HepG2 (cell line): Measurements from ENCODE around the gene FOXA3. TPM values are rescaled to one million over a fixed set of nuclear protein-coding genes. Genes with fewer than 3 reads are reported as not detected.

ENCODE experiments used
- ATAC-seq: fragments of 200-7000 bp; cut with Tn5 transposase; 3 replicates; pipeline ENCODE4 v1.9.1; 2020; ENCODE audit warnings: mild to moderate bottlenecking, moderate library complexity
- BruUV-seq: library from RNA; stranded (reverse); fragments of 400-500 nt; replicated peaks from 2 replicates; lab custom pipeline; 2021; lab: Mats Ljungman, UMichigan
- CTCF ChIA-PET: fragments of 300-600 bp; formaldehyde crosslinking; extraction: SDS; loops from one replicate; lab custom pipeline; 2021; ENCODE audit warnings: low total read pairs, inconsistent platforms, low intra/inter-chr PET ratio; lab: Yijun Ruan, JAX
- POLR2A ChIA-PET: fragments of 350-600 bp; sonication (Branson Sonifier 250); formaldehyde crosslinking; loops from one replicate; lab custom pipeline; 2020; ENCODE audit warnings: antibody characterized with exemption, inconsistent platforms; lab: Yijun Ruan, JAX
- DNase-seq: peaks from one replicate; pipeline ENCODE4 v3.0.0-alpha.2; 2015; ENCODE audit warnings: low spot score
- FAIRE-seq: peaks from 3 replicates; lab custom pipeline; 2011; peaks lifted over from hg19 to GRCh38; lab: Jason Lieb, UNC
- H2AFZ ChIP-seq: one replicate; pipeline ENCODE4 v1.6.1; 2011; ENCODE audit warnings: low read length, inconsistent platforms
- H3K27ac ChIP-seq: fragments of 300-600 bp; 3 replicates; pipeline ENCODE4 v1.8.0; 2011; ENCODE audit warnings: mixed run types, mild to moderate bottlenecking, mixed read lengths, low read length, inconsistent platforms; ENCODE audit not compliant: insufficient read depth; ENCODE audit errors: extremely low read length
- H3K27me3 ChIP-seq, 2 experiments: fragments of 200-600 bp in 1 of 2; 2 replicates in 1 of 2; 3 replicates in 1 of 2; pipeline versions ENCODE4 v1.6.0 to v1.8.0; 2011; ENCODE audit warnings: low read length in 2 of 2, mild to moderate bottlenecking in 2 of 2, moderate library complexity in 2 of 2, inconsistent platforms in 1 of 2; ENCODE audit not compliant: insufficient read depth in 2 of 2, control insufficient read depth in 1 of 2
- H3K36me3 ChIP-seq, 2 experiments: fragments of 200-600 bp in 1 of 2; replicated peaks in 1 of 2; 2 replicates in 1 of 2; 3 replicates in 1 of 2; pipeline versions ENCODE4 v1.5.1 to v1.8.0; 2011; ENCODE audit warnings: low read length in 2 of 2, inconsistent platforms in 1 of 2; ENCODE audit not compliant: insufficient read depth in 2 of 2, control insufficient read depth in 1 of 2
- H3K4me1 ChIP-seq: 2 replicates; pipeline ENCODE4 v1.5.1; 2012; ENCODE audit warnings: low read length, inconsistent platforms; ENCODE audit not compliant: insufficient read depth
- H3K4me2 ChIP-seq: 2 replicates; pipeline ENCODE4 v1.6.0; 2011; ENCODE audit warnings: low read depth, low read length, inconsistent platforms
- H3K4me3 ChIP-seq, 3 experiments: fragments of 200-600 bp in 1 of 3; sonication (generic), shearing (Covaris generic) in 1 of 3; replicated peaks in 1 of 3; 2 replicates each; pipeline ENCODE4 v1.5.1; 2011 to 2016; ENCODE audit warnings: low read length in 3 of 3, inconsistent platforms in 2 of 3, low read depth in 2 of 3, mild to moderate bottlenecking in 2 of 3, control low read depth in 1 of 3, mixed read lengths in 1 of 3; ENCODE audit not compliant: insufficient read depth in 1 of 3
- H3K79me2 ChIP-seq: one replicate; pipeline ENCODE4 v1.6.1; 2011; ENCODE audit warnings: low read length, inconsistent platforms; ENCODE audit not compliant: insufficient read depth
- H3K9ac ChIP-seq: 2 replicates; pipeline ENCODE4 v1.6.0; 2011; ENCODE audit warnings: mild to moderate bottlenecking, low read depth, low read length, inconsistent platforms; ENCODE audit not compliant: insufficient read depth
- H3K9me3 ChIP-seq: 2 replicates; pipeline ENCODE4 v1.5.1; 2012; ENCODE audit warnings: mild to moderate bottlenecking, low read length
- H4K20me1 ChIP-seq: 2 replicates; pipeline ENCODE4 v1.6.0; 2011; ENCODE audit warnings: inconsistent platforms, mild to moderate bottlenecking, low read length, moderate library complexity; ENCODE audit not compliant: insufficient read depth
- BCLAF1 ChIP-seq: fragments of 450-650 bp; IDR thresholded peaks from 2 replicates; pipeline ENCODE4 v1.6.1; 2017; ENCODE audit warnings: mild to moderate bottlenecking
- FOXA3 ChIP-seq: IDR thresholded peaks from 2 replicates; pipeline ENCODE4 v1.6.1; 2016; ENCODE audit warnings: missing genetic modification reagents, missing compliant biosample characterization
- MAX ChIP-seq: IDR thresholded peaks from 2 replicates; pipeline ENCODE4 v1.6.1; 2012; ENCODE audit warnings: inconsistent platforms
- SOX13 ChIP-seq, 3 experiments: fragments of 450-650 bp in 1 of 3; sonication (generic) in 1 of 3; formaldehyde crosslinking in 1 of 3; IDR thresholded peaks in 2 of 3; conservative IDR thresholded peaks in 1 of 3; 2 replicates each; pipeline versions ENCODE4 v1.5.0 to v1.6.1; 2016 to 2020; ENCODE audit warnings: antibody characterized with exemption in 1 of 3, mild to moderate bottlenecking in 1 of 3, missing compliant biosample characterization in 1 of 3, missing genetic modification reagents in 1 of 3, moderate library complexity in 1 of 3
- SUZ12 ChIP-seq: fragments of 150-350 bp; IDR thresholded peaks from 2 replicates; pipeline ENCODE4 v1.6.1; 2014; ENCODE audit warnings: low read depth, low read length
- ZFP36L1 ChIP-seq: sonication (generic); formaldehyde crosslinking; IDR thresholded peaks from 2 replicates; pipeline ENCODE4 v1.8.0; 2022; ENCODE audit warnings: mild to moderate bottlenecking, missing genetic modification reagents, moderate library complexity
- ZNF383 ChIP-seq: sonication (generic); formaldehyde crosslinking; IDR thresholded peaks from 2 replicates; pipeline ENCODE4 v1.4.0; 2020; ENCODE audit warnings: missing genetic modification reagents, mild to moderate bottlenecking, borderline replicate concordance
- ZNF468 ChIP-seq: sonication (generic); formaldehyde crosslinking; IDR thresholded peaks from 2 replicates; pipeline ENCODE4 v1.8.0; 2022; ENCODE audit warnings: mild to moderate bottlenecking, moderate library complexity, missing genetic modification reagents
- ZNF629 ChIP-seq: sonication (generic); formaldehyde crosslinking; conservative IDR thresholded peaks from 2 replicates; pipeline ENCODE4 v1.5.0; 2020; ENCODE audit warnings: missing genetic modification reagents
- ZNF850 ChIP-seq: sonication (generic); formaldehyde crosslinking; conservative IDR thresholded peaks from 2 replicates; pipeline ENCODE4 v1.9.0; 2021; ENCODE audit warnings: mild to moderate bottlenecking, missing genetic modification reagents
- ZSCAN22 ChIP-seq: sonication (generic); formaldehyde crosslinking; IDR thresholded peaks from 2 replicates; pipeline ENCODE4 v1.4.0; 2020; ENCODE audit warnings: mild to moderate bottlenecking, missing genetic modification reagents
- ZSCAN31 ChIP-seq: sonication (generic); formaldehyde crosslinking; IDR thresholded peaks from 2 replicates; pipeline ENCODE4 v1.5.0; 2020; ENCODE audit warnings: low read depth, mild to moderate bottlenecking, missing genetic modification reagents
- WGBS: methylation state at CpG from one replicate; pipeline ENCODE4 v1.1.6; 2017; ENCODE audit warnings: low lambda C conversion rate; 5-methylcytosine and 5-hydroxymethylcytosine counted together
- in situ Hi-C: cut with HindIII; loops from 2 replicates; pipeline ENCODE4 v1.10.0; 2017; ENCODE audit warnings: low pct_unique_long_range_greater_than_20kb; ENCODE audit not compliant: extremely low pct_ligation_motif_present
- intact Hi-C: fragments of 100-400 bp; cut with micrococcal nuclease; formaldehyde crosslinking; loops from one replicate; pipeline ENCODE4 v1.10.0; 2022; ENCODE audit not compliant: unreplicated experiment
- polyA plus RNA-seq, 8 experiments: library from polyadenylated mRNA; depleted of rRNA in 3 of 8; stranded (reverse) in 7 of 8; unstranded in 1 of 8; fragments of >200 nt; fragmentation: Illumina TruSeq in 4 of 8; extraction: Trizol in 4 of 8; gene quantifications; 2 replicates each; pipeline versions ENCODE4 v1.2.1 to v1.2.3, GENCODE V29; 2011 to 2016; ENCODE audit warnings: low read depth in 4 of 8, missing spikeins in 1 of 8, mixed read lengths in 1 of 8; ENCODE audit not compliant: insufficient read depth in 1 of 8
- total RNA-seq, 5 experiments: library from RNA; depleted of rRNA; stranded (reverse); fragments of >200 nt; fragmentation: Illumina TruSeq; extraction: Trizol; gene quantifications; 2 replicates each; pipeline ENCODE4 v1.2.3, GENCODE V29; 2016; ENCODE audit warnings: low read depth in 1 of 5
- TF ChIP-seq, protein P1 (sequence below): sonication (generic); formaldehyde crosslinking; IDR thresholded peaks from 2 replicates; pipeline ENCODE4 v1.4.0; 2020; ENCODE audit warnings: missing genetic modification reagents, mild to moderate bottlenecking, borderline replicate concordance

FOXA3 gene
- total and polyA plus RNA-seq, 2 of the 13 experiments (the other 11 are each of a cell fraction or from before 2014, with no cell fraction given), result 29.8 to 47.6 TPM

GRCh38 chr19:45882652-45883585 lies 18.8 kb downstream of the FOXA3 start:
- H3K4me1 ChIP-seq, result peaks cover 66% of the 10 kb centered on the region
- peak; percentile 80 for FAIRE-seq
- peak overlapping the region; percentile 58 to 75 (median 58) for H3K4me3 ChIP-seq
- TSS peak; percentile 64 for BruUV-seq
- peak overlapping the region; percentile 87 for H3K27ac ChIP-seq
- H3K36me3 ChIP-seq, result no peaks in the 10 kb centered on the region
- peaks cover 15% of the 10 kb centered on the region for H3K79me2 ChIP-seq
- H3K9me3 ChIP-seq, result no peaks in the 10 kb centered on the region
- intact Hi-C loops (loop anchor here (1.0 kb wide), 2 partner anchors 20 to 66 kb away; partner anchors contain the start of gene SYMPK), in situ Hi-C loops (no loop called here)
- ChIA-PET CTCF (interaction anchor here (0.6 to 5.3 kb wide), 11 partner anchors 9 to 194 kb away, joined by 3 to 263 read pairs (median 4); partner anchors contain the start of genes DMWD, FOXA3, MYPOP and SYMPK), POLR2A (interaction anchor here (0.8 to 10.3 kb wide), 15 partner anchors 12 to 241 kb away, joined by 3 to 388 read pairs (median 5); partner anchors contain the start of genes CCDC61, FOXA3, MYPOP and SIX5)
- no peaks in the 10 kb centered on the region for H3K27me3 ChIP-seq
- no peaks in the 10 kb centered on the region for H4K20me1 ChIP-seq
- DNase-seq, result peak; percentile 93
- H2AFZ ChIP-seq, result no peak overlapping the region
- WGBS, result under 1% methylated on average over 25 of the region's 47 CpGs
- H3K9ac ChIP-seq, result peak overlapping the region; percentile 78
- peak overlapping the region; percentile 94 for H3K4me2 ChIP-seq
- ATAC-seq, result peak; percentile 57
- TF ChIP-seq ZNF629 (CRISPR knock-in tag), result peak; percentile 100
- TF ChIP-seq, protein P1, sequence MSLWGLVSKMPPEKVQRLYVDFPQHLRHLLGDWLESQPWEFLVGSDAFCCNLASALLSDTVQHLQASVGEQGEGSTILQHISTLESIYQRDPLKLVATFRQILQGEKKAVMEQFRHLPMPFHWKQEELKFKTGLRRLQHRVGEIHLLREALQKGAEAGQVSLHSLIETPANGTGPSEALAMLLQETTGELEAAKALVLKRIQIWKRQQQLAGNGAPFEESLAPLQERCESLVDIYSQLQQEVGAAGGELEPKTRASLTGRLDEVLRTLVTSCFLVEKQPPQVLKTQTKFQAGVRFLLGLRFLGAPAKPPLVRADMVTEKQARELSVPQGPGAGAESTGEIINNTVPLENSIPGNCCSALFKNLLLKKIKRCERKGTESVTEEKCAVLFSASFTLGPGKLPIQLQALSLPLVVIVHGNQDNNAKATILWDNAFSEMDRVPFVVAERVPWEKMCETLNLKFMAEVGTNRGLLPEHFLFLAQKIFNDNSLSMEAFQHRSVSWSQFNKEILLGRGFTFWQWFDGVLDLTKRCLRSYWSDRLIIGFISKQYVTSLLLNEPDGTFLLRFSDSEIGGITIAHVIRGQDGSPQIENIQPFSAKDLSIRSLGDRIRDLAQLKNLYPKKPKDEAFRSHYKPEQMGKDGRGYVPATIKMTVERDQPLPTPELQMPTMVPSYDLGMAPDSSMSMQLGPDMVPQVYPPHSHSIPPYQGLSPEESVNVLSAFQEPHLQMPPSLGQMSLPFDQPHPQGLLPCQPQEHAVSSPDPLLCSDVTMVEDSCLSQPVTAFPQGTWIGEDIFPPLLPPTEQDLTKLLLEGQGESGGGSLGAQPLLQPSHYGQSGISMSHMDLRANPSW (CRISPR knock-in tag), result peak; percentile 98; the same call in 1 of the 2 replicates
- TF ChIP-seq BCLAF1, result no peak
- no peak for TF ChIP-seq ZNF468
- TF ChIP-seq ZNF383 (CRISPR knock-in tag), result 0 out of 2 replicates have a peak, but pooled peaks have one; percentile 72
- no peak for TF ChIP-seq SOX13 (IDR thresholded peaks at IDR 0.05)
- TF ChIP-seq SOX13 (CRISPR knock-in tag; conservative IDR thresholded peaks at IDR 0.05 in 1 of 2, IDR thresholded peaks at IDR 0.05 in 1 of 2), result peak in 1 of 2 experiments; percentile 81; a peak in 2 of 4 replicates
- TF ChIP-seq ZNF850 (CRISPR knock-in tag), result no peak
- no peak for TF ChIP-seq ZFP36L1 (CRISPR knock-in tag)
- TF ChIP-seq FOXA3 (CRISPR knock-in tag), result peak; percentile 82
- TF ChIP-seq ZSCAN31 (CRISPR knock-in tag), result peak; percentile 83
- no peak; the same call in 1 of the 2 replicates for TF ChIP-seq ZSCAN22 (CRISPR knock-in tag)
- TF ChIP-seq SUZ12, result no peak
- peak; percentile 80 for TF ChIP-seq MAX
